ENCODE data around the gene CUL7. TPM values are rescaled to one million over a fixed set of nuclear protein-coding genes. Genes with fewer than 3 reads are reported as not detected.

Gene CUL7
- total and polyA plus RNA-seq, 12 donors = 4.2 to 11.2 (median 8.5) TPM

GRCh38 chr6:43091436-43091991 is 37.9 kb upstream of the CUL7 start:
- no peak overlapping the region for H3K27ac ChIP-seq
- H3K36me3 ChIP-seq = no peaks in the 10 kb centered on the region
- TF ChIP-seq CTCF (IDR thresholded peaks at IDR 0.05) = no peak
- no peaks in the 10 kb centered on the region for H3K27me3 ChIP-seq
- WGBS, 2 donors = 86 to 88% methylated on average over 10 of the region's 10 CpGs
- no peak for DNase-seq
- no peaks in the 10 kb centered on the region for H3K9me3 ChIP-seq
- no peak for ATAC-seq
- intact Hi-C loops (cut with DNase I) = loop anchor here in 1 of 10 donors (5.0 kb wide), 1 partner anchor 441 kb away; no protein-coding TSS in a partner anchor
- H3K4me3 ChIP-seq = no peak overlapping the region
- H3K4me1 ChIP-seq = peaks cover 0 to 11% (median 0%) of the 10 kb centered on the region in 9 donors

- H3K4me1 ChIP-seq = peaks cover 0 to 6% (median 0%) of the 10 kb centered on the region in 9 donors
- WGBS, 2 donors = 73% methylated on average over 5 of the region's 5 CpGs
Measured at GRCh38 chr6:43091020-43091419, 37.4 kb upstream of the CUL7 start.

GRCh38 chr6:43090559-43090956 is 36.9 kb upstream of the CUL7 start:
- 58 to 61% methylated on average over 2 of the region's 2 CpGs for WGBS, 2 donors
- no peak for ATAC-seq
- no peak for DNase-seq
- Histone ChIP-seq H3K4me1 (peaks cover 0 to 4% (median 0%) of the 10 kb centered on the region in 9 donors), H3K36me3 (no peaks in the 10 kb centered on the region), H3K9me3 (no peaks in the 10 kb centered on the region), H3K27ac (no peak overlapping the region), H3K4me3 (no peak overlapping the region), H3K27me3 (no peaks in the 10 kb centered on the region)
- intact Hi-C loops (cut with DNase I) = loop anchor here in 1 of 10 donors (5.0 kb wide), 1 partner anchor 442 kb away; no protein-coding TSS in a partner anchor
- TF ChIP-seq CTCF (IDR thresholded peaks at IDR 0.05) = no peak

More at GRCh38 chr6:43091020-43091419, 37.4 kb upstream of the CUL7 start:
- H3K4me3 ChIP-seq = no peak overlapping the region
- H3K27me3 ChIP-seq = no peaks in the 10 kb centered on the region
- ATAC-seq = no peak
- H3K27ac ChIP-seq = no peak overlapping the region
- intact Hi-C loops (cut with DNase I) = loop anchor here in 1 of 10 donors (5.0 kb wide), 1 partner anchor 441 kb away; no protein-coding TSS in a partner anchor
- no peak for DNase-seq
- H3K36me3 ChIP-seq = no peaks in the 10 kb centered on the region
- TF ChIP-seq CTCF (IDR thresholded peaks at IDR 0.05) = no peak
- H3K9me3 ChIP-seq = no peaks in the 10 kb centered on the region

GRCh38 chr6:43089874-43090558 is 36.4 kb upstream of the CUL7 start:
- no peak overlapping the region for H3K27ac ChIP-seq
- DNase-seq (no peak), ATAC-seq (no peak)
- peaks cover 0 to 4% (median 0%) of the 10 kb centered on the region in 9 donors for H3K4me1 ChIP-seq
- H3K27me3 ChIP-seq = no peaks in the 10 kb centered on the region
- intact Hi-C loops (cut with DNase I) = loop anchor here in 1 of 10 donors (5.0 kb wide), 1 partner anchor 442 kb away; no protein-coding TSS in a partner anchor
- H3K9me3 ChIP-seq = no peaks in the 10 kb centered on the region
- TF ChIP-seq CTCF (IDR thresholded peaks at IDR 0.05) = no peak
- WGBS, 2 donors = 83 to 85% methylated on average over 8 of the region's 8 CpGs
- H3K36me3 ChIP-seq = no peaks in the 10 kb centered on the region
- no peak overlapping the region for H3K4me3 ChIP-seq
